Stimulated activated CD4-positive, alpha-beta T cell treated with anti-CD3 and anti-CD28 coated beads, Interleukin-15, amount 100 ng/mL, for 48 hours (primary cell): ENCODE measurements around the gene HS6ST2.
"Not testable (repeated sequence)": the region's sequence is repeated elsewhere in the genome, so short reads cannot be mapped to it uniquely, and the experiment has no call there.

ENCODE experiments used
- DNase-seq, 2 donors: peaks; one replicate each; pipeline ENCODE4 v3.0.0-alpha.2; 2020; ENCODE audit warnings: low read depth in 2 of 2

Gene HS6ST2

DNA sequence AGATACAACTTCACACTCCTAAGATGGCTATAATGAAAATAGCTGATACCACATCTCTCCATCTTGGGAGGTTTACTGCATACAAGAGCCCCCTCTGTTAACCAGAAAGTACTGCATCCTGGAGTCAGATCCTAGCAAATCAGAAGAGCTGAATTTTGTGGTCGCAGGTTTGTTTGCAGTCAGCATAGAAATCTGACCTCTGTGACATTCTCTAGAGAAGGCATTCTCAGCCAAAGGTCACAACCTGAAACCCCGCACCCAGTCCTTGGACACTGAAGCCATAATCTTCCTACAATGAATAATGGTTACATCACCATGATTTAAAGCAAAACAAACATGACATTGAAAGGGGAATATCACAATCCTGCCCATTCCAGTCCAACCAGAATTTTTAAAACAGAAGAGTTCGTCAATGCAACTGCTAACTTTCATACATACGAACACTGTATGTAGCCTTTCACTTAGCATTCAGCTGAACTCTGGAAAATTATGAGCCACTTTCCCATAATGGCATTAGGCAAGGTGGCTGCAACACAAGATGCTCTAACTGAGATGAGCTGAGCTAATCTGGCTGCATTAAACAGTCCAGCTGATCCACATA is 17.6 kb downstream of the HS6ST2 start:
- no peak for DNase-seq

DNA sequence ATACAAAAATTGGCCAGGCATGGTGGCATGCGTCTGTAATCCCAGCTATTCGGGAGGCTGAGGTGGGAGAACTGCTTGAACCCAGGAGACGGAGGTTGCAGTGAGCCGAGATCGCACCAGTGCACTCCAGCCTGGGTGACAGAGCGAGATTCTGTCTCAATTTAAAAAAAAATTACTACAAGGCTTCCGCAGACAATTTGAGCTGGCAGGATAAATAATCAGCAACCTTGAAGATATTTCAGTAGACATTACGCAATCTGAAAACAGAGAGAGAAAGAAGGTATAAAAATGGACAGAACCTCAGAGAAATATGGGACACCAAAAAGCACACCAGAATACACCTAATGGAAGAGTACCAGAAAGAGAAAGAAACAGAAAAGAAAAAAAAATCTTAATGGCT is 25.3 kb downstream of the HS6ST2 start:
- DNase-seq, result no peak

DNA sequence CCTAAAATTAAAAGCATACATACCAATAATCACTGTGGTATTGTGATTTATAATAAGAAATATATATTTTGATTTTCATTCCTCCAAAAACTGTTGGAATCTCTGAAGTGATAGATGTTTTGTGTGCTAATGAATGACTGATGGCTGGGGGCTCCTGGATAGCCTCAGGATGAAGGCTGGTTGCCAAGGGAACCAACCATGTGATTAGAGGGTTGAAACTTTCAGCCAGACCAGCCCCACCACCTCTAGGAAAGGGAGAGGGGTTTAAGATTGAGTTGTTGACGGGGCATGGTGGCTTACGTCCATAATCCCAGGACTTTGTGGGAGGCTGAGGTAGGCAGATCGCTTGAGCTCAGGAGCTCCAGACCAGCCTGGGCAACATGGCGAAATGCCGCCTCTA is 34.0 kb downstream of the HS6ST2 start:
- no peak for DNase-seq

DNA sequence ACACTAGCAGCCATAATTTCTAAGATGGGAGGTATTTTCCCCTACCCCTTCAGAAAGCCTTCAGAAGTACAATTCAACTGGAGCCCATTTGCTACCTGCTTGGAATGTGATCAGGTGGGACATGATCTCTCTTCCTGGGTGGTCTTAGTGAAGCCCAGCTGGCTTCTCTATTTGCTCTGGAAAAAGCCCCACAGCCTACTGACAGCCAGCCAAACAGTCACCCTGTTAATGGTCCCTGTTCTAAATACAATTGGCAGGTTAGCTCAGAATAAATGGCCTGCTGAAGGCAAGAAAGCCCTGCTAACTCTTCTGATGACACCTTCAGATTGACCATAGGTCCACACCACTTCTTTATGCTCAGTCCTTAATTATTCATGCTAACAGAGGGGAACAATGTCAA is 39.9 kb downstream of the HS6ST2 start:
- DNase-seq, result no peak

DNA sequence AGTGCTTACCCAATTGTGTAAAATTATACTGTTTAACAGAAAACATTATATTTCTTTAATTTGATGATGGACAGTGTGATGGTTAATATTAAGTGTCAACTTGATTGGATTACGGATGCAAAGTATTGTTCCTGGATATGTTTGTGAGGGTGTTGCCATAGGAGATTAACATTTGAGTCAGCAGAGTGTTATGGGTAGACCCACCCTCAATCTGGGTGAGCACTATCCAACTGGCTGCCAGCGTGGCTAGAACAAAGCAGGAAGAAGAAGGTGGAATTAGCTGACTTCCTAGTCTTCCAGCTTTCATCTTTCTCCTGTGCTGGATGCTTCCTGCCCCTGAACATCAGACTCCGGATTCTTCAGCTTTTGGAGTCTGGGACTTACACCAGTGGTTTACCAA is 42.1 kb downstream of the HS6ST2 start:
- no peak for DNase-seq

DNA sequence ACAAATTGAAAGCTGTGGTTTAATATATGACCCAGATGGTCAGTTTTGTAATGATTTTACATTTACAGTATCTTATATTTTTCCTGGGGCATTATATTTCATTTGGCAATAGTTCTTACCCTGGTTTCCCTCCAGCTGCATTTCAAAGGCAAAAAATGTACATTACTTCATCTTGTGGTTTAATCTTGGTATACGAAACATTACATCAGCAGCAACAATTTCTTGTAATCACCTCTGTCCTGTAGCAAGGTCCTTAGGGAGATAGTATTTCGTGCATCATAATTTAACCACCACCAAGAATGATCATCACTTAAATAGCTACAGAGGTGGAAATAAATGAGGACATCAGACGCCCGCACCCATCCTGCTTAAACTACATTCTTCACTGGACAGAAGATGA is 48.8 kb downstream of the HS6ST2 start:
- no peak for DNase-seq

DNA sequence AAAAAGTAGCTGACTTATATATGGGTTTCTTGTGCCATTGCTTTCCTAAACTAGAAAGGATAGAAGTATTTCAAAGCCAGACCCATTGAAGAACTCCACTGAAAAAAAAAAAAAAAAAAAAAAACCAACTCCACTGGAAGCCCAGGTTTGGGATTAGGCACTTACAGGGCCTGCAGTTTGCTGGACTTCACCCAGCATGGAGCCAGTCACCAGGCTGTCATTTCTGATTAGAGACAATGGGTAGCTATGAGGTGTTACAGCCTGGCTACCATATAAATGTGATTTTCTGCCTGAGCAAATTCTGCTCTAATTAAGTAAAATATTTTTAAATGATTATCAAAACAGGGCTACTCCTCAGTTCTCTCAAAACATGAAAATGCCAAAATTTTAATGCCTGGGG is 49.5 kb downstream of the HS6ST2 start:
- DNase-seq, result no peak

DNA sequence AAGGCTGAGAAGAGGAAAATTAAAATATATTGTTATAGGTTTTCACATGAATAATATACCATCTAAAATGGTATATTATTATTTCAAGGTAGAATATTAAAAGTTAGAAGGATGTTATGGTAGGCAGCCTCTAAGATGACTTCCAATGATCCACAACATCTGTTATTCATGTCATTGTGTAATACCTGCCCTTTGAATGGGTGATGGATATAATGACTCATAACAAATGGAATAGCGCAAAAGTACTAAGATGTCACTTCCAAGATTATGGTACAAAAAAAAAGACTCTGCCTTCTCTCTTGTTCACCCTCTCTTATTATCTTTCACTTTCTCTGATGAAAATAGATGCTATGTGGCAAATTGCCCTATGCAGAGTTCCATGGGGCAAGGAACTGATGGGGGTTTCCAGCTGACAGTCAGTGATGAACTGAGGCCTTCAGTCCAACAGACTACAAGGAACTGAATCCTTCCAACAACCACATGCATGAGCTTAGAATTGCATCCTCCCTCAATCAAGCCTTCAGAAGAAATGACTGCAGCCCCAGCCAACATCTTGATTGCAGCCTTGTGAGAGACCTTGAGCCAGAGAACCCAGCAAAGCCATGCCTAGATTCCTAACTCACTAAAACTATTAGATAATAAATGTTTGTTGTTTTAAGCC is 57.7 kb downstream of the HS6ST2 start:
- DNase-seq, result no peak

DNA sequence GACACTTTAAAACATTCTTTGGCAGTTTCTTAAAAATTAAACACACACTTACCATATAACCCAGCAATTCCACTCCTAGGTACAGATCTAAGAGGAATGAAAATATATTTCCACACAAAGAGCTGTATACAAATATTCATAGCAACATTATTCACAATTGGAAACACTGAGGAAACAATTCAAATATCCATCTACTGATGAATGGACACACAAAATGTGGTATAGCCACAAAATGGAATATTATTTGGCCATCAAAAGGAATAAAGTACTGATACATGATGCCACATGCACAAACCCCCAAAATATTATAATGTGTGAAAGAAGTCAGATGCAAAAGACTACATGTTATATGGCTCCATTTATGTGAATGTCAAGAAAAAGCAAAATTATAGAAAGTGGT is 70.9 kb downstream of the HS6ST2 start:
- DNase-seq, result no peak

DNA sequence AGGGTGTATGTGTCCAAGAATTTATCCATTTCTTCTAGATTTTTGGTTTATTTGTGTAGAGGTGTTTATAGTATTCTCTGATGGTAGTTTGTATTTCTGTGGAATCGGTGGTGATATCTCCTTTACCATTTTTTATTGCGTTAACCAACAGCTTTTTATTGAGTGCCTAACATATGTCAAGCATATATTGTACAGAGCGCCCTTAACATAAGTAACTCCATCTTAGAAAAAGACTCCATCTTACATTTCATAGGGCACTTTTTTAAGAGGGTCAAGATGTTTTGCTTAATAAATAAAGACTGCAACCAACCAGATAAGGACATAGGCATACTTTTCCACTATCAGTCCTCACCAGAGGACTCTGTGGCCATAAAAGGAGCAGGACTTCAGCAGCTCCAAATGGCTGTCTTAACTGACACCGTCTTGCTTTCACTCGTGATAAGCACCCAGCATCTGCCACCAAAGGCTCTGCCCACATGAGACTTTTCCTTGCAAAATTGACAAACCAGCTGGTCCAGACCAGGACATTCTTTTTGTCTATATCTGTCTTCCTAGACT is 75.0 kb downstream of the HS6ST2 start:
- no peak for DNase-seq

DNA sequence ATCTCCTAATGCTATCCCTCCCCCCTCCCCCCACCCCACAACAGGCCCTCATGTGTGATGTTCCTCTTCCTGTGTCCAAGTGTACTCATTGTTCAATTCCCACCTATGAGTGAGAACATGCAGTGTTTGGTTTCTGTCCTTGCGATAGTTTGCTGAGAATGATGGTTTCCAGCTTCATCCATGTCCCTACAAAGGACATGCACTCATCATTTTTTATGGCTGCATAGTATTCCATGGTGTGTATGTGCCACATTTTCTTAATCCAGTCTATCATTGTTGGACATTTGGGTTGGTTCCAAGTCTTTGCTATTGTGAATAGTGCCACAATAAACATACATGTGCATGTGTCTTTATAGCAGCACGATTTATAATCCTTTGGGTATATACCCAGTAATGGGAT is 77.7 kb downstream of the HS6ST2 start:
- DNase-seq, result not testable (repeated sequence)

DNA sequence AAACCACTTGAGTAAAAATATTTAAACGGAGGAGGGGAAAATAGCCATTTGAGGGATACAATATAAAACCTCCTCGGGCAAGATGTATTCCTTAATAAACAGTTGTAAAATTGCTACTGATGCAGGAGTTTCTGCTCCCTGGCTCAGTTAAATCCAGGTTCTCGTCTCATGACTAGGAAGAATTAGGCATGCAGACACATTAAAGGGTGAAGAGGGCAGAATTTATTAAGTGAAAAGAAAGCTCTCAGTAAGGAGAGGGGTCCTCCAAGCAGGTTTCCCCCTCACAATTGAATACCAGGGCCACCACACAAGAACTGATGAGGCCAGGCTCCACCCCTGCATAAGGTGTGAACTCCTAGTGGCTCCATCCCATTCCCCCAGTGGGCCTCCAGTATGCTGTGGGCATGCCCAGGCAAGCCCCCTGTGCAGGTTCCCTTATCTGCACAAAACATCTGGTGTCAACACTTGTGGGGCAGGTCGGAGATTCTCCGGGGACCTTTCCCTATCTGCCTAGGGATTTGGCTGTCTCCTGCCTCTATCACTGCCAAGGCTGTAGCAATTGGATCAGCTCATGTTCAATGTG is 80.4 kb downstream of the HS6ST2 start:
- DNase-seq, result no peak

DNA sequence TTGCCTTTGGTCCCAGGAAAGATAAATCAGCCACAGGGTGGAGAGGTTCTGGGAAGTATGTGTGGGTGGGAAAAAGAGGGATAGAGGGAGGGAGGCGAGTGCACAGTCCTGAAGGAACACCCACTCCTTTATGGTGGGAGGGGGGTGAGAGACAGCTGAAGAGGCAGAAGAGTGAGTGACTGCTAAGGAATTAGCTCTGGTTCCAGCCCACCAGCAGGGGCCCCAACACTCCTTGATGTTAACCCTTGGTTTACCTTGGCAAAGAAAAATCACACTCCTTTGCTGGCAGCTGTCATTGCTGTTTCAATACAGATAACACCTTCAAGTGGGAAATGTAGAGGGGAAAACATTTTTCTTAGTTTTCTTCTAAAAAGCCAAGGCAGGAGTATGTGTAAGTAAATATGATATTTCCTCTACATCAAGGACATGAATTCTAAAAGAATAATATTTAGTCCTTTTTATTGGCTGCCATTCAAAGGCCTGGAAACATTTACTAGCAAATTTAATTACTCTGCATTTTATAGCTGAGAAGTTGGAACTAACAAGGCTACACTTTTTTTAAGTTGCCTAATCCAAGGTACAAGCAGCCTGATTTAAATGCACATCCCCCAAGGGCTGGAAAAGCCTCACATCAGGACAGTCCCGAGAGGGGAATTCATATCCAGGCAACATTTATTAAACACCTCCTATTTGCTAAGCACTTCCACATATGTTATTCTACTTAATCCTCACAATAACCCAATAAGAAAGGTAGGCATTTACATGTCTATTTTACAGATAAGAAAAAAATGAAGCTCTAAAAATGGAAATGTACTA is 81.7 kb downstream of the HS6ST2 start:
- no peak for DNase-seq

DNA sequence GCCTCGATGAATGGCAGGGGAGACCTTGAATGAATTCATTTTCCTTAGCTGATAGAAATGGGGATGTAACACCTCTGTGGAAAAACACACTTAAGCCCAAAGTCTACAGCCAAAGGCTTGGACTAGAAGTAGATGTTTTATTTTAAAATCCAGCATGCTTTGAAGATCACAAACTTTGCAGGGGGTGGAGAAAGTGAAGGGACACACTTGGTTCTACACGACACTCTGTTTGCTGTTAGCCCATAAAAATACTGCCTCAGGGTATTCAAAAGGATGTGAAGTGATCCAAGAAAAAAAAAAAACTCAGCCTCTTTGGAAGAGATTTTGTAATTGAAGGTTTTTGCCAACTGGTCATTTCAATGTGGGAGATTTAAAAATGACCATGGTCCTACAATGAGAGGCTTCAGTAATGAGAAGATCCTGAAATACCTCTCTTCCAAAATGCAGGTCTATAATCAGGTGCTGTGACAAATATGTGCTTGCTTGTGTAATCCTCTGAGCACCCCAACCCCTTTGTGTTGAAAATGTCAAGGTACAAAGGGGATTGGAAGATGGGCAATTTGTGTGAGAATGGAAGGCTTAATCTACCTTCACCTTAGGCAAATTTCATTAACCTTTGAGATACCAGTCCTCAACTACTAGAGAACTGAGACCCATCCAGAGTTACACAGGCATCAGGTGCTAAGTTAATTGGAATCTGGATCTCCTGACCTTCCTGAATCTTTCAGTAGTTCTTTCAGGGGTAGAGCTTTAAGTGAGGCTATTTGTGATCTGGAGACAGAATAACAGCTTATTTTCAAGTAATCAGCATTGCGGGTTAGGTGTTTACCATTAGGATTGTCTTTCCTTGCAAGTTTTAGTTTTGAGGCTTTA is 82.5 kb downstream of the HS6ST2 start:
- no peak for DNase-seq

DNA sequence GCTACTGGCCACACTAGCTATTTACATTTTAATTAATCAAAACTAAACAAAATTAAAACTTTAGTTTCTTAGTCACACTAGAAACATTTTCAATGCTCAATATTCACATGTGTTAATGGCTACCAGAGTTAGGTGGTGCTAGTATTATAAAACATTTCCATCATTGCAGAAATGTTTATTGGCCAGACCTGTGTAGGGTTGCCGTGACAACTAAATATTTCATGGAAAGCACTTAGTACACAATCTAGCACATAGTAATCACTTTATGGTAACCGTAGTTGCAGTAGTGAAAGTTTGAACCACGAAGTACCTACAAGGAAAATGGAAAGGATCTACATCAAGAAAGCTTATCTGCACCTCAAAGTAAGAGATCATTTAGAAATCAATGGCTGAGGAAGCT is 95.9 kb downstream of the HS6ST2 start:
- no peak for DNase-seq

DNA sequence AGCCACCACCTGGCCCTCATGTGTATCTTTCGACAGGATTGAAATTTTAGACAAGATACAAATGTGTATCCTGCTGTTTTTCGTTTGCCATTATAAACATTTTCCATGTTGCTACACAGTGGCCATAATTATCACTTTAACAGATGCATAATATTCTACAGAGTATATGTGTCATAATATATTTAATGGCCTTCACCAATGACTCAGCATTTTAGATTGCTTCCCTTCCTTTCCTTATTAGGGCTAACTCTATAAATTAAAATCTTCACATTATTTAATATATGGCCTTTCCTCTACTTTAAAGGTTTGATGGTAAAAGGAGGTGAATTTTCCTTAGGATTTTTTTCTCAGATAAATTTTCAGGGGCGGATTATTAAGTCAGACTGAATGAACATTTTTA is 97.4 kb downstream of the HS6ST2 start:
- no peak for DNase-seq

DNA sequence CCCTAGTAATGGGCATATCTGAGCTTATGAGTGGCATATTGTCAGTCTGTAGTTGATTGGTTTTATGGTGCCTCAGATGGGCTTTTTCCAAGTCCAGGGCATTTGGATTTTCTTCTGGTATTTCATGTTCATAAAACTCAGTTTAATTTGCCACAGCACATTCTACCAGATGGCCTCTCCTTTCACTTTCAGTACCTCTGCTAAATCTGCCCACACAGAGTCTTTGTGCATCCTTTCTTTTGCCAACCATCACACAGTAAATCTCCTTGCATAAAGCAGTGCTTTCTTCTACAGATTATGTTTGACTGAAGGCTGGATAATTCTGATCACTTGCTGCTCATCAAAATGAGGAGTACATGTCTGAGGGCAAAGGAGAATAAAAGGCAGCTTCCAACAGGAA is 98.2 kb downstream of the HS6ST2 start:
- no peak for DNase-seq

DNA sequence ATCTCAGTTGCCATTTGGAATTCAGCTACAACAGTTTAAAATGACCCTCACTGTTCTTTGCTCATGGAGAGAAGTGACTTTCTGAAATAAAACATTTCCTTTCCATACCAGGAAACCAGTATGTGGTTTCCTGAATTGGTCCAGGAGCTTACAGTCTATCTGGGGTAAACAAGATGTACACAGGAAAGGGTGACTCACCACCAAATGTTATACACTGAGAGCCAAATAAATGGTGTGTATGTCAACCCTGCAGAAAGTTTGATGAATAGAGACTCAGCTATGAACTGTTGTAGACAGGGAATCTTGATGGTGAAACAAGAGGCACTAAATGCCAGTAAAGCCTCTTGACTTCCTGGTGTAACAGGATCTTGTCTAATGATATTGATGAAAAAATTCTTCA is 100.4 kb downstream of the HS6ST2 start:
- no peak for DNase-seq

DNA sequence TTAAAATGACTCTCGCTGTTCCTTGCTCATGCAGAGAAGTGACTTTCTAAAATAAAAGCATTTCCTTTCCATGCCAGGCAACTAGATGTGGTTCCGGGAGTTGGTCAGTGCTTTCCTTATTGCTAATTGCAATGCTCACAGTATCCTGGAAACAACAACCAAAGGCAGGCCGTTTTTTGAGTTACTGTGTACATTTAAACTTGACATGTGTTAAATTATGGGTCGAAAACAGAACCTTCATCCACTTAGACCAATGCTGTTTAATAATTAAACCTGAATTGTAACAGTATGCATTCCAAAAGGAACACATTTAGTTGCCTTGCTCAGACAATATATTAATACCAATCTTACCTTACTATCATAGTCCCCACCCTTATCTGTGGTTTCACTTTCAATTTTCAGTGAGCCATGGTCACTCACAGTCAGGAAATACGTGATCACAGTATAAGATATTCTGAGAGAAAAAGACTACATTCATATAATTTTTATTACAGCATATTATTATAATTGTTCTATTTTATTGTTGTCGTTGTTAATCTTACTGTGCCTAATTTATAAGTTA is 102.6 kb downstream of the HS6ST2 start:
- no peak for DNase-seq

DNA sequence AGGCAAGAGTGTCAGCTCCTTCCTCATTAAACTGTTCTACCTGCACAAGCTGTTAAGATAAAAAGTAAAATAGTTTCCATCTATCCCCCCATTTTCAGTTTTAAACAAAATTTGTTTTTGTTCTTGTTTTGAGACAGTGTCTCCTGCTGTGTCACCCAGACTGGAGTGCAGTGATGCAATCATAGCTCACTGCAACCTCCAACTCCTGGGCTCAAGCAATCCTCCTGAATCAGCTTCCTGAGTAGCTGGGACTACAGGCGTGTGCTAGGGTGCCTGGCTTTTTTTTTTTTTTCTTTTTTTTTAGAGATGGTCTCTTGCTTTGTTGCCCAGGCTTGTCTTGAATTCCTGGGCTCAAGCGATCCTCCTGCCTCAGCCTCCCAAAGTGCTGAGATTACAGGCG is 105.4 kb downstream of the HS6ST2 start:
- no peak for DNase-seq

DNA sequence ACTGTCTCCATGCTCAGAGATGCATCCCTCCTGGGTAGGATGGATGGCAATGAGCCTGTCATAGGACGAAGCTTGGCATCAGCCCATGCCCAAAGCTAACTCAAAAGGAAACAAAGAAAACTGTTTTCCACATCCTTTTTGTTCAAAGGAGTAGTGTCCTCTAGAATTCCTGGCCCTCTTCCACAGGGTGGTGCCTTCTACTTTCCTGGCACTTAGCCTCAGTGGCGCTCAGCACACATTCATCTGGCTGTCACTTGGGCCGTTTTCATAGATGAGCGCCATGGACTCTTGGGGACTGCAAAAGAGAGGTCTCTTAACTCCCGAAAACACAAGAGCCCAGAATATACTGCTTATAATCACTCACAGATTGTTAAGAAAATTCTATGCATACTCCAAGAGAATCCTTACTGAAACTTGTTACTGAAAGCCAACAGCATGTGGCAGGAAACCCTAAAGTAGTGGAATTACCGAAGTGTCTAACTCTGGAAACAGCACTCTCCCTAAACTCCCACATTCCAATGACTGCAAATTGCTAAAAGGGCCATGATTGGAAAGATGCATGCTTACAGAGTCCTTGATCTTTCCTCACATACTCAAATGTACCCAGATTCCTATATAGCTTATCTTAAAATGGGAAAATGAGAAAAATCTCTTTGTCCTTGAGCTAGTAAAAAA is 110.0 kb downstream of the HS6ST2 start:
- DNase-seq, result no peak
